Astrocyte (in vitro differentiated cells and primary cell): ENCODE results near the gene IST1. TPM values are rescaled to one million over a fixed set of nuclear protein-coding genes. Genes with fewer than 3 reads are reported as not detected.

Experiments used
- DNase-seq: peaks from one replicate; pipeline ENCODE4 v3.0.0-alpha.2; 2010; ENCODE audit warnings: low read depth
- FAIRE-seq: peaks from 2 replicates; lab custom pipeline; 2011; peaks lifted over from hg19 to GRCh38; lab: Jason Lieb, UNC
- H2AFZ ChIP-seq: 2 replicates; pipeline ENCODE4 v1.6.0; 2012; ENCODE audit warnings: low read depth, low read length, inconsistent platforms
- H3K27ac ChIP-seq: 2 replicates; pipeline ENCODE4 v1.5.1; 2011; ENCODE audit warnings: low read depth, low read length, inconsistent platforms
- H3K27me3 ChIP-seq: 2 replicates; pipeline ENCODE4 v1.6.0; 2011; ENCODE audit warnings: low read length, inconsistent platforms; ENCODE audit not compliant: insufficient read depth
- H3K36me3 ChIP-seq: 2 replicates; pipeline ENCODE4 v1.5.1; 2011; ENCODE audit warnings: low read length, inconsistent platforms; ENCODE audit not compliant: insufficient read depth
- H3K4me1 ChIP-seq: 2 replicates; pipeline ENCODE4 v1.5.1; 2011; ENCODE audit warnings: low read length, inconsistent platforms; ENCODE audit not compliant: insufficient read depth
- H3K4me2 ChIP-seq: 2 replicates; pipeline ENCODE4 v1.6.0; 2012; ENCODE audit warnings: low read length, inconsistent platforms
- H3K4me3 ChIP-seq: 2 replicates; pipeline ENCODE4 v1.5.1; 2011; ENCODE audit warnings: low read depth, mild to moderate bottlenecking, low read length, inconsistent platforms; ENCODE audit not compliant: insufficient read depth
- H3K79me2 ChIP-seq: 2 replicates; pipeline ENCODE4 v1.6.0; 2012; ENCODE audit warnings: mild to moderate bottlenecking, low read length, inconsistent platforms; ENCODE audit not compliant: insufficient read depth
- H3K9ac ChIP-seq: 2 replicates; pipeline ENCODE4 v1.6.0; 2012; ENCODE audit warnings: mild to moderate bottlenecking, low read length, inconsistent platforms
- H3K9me3 ChIP-seq: 2 replicates; pipeline ENCODE4 v1.5.1; 2012; ENCODE audit warnings: low read depth, mild to moderate bottlenecking, low read length, inconsistent platforms; ENCODE audit not compliant: insufficient read depth
- H4K20me1 ChIP-seq: 2 replicates; pipeline ENCODE4 v1.6.0; 2012; ENCODE audit warnings: low read length, inconsistent platforms; ENCODE audit not compliant: insufficient read depth
- H3K27ac Mint-ChIP-seq: one replicate; pipeline ENCODE4 v1.8.0; 2021; ENCODE audit warnings: mild to moderate bottlenecking, mixed read lengths; ENCODE audit not compliant: unreplicated experiment
- H3K27me3 Mint-ChIP-seq: one replicate; pipeline ENCODE4 v1.8.0; 2021; ENCODE audit warnings: low read depth, mixed read lengths; ENCODE audit not compliant: unreplicated experiment
- H3K36me3 Mint-ChIP-seq: one replicate; pipeline ENCODE4 v1.8.0; 2021; ENCODE audit warnings: low read depth, mixed read lengths; ENCODE audit not compliant: unreplicated experiment
- H3K4me1 Mint-ChIP-seq: one replicate; pipeline ENCODE4 v1.8.0; 2021; ENCODE audit warnings: low read depth, mixed read lengths; ENCODE audit not compliant: unreplicated experiment
- H3K4me3 Mint-ChIP-seq: one replicate; pipeline ENCODE4 v1.8.0; 2021; ENCODE audit warnings: mild to moderate bottlenecking, moderate library complexity, mixed read lengths; ENCODE audit not compliant: unreplicated experiment
- H3K9me3 Mint-ChIP-seq: one replicate; pipeline ENCODE4 v1.8.0; 2021; ENCODE audit warnings: mild to moderate bottlenecking, mixed read lengths; ENCODE audit not compliant: unreplicated experiment
- CTCF ChIP-seq: IDR thresholded peaks from 2 replicates; pipeline ENCODE4 v1.5.1; 2011; ENCODE audit warnings: low read depth, mild to moderate bottlenecking, inconsistent platforms, low read length, moderate library complexity; ENCODE audit not compliant: insufficient read depth
- EZH2 ChIP-seq: IDR thresholded peaks from 2 replicates; pipeline ENCODE4 v1.6.1; 2012; ENCODE audit warnings: mild to moderate bottlenecking, low read length, inconsistent platforms; ENCODE audit not compliant: insufficient read depth
- total RNA-seq: library from RNA; stranded (reverse); gene quantifications from 2 replicates; pipeline ENCODE4 v1.2.1, GENCODE V29; 2021

Gene IST1
- total RNA-seq, 1 donor from 2014 or later = 241 TPM

- Histone ChIP-seq H2AFZ (no peak overlapping the region), H4K20me1 (peaks cover 25% of the 10 kb centered on the region), H3K79me2 (peaks cover 20% of the 10 kb centered on the region), H3K9me3 (no peaks in the 10 kb centered on the region), H3K4me3 (no peak overlapping the region), H3K27ac (no peak overlapping the region), H3K4me1 (no peaks in the 10 kb centered on the region), H3K27me3 (no peaks in the 10 kb centered on the region), H3K36me3 (peaks cover 21% of the 10 kb centered on the region), H3K9ac (no peak overlapping the region), H3K4me2 (no peak overlapping the region)
- Mint-ChIP-seq H3K4me3 (no peak overlapping the region), H3K27ac (no peak overlapping the region), H3K9me3 (no peaks in the 10 kb centered on the region), H3K27me3 (no peaks in the 10 kb centered on the region), H3K36me3 (peaks cover 21% of the 10 kb centered on the region), H3K4me1 (peaks cover 11% of the 10 kb centered on the region)
- DNase-seq (no peak), FAIRE-seq (no peak)
- TF ChIP-seq EZH2 = no peak
- no peak for TF ChIP-seq CTCF
Measured at GRCh38 chr16:71859762-71860521, 35.4 kb upstream of the IST1 start.

GRCh38 chr16:71863995-71864394 lies 31.3 kb upstream of the IST1 start:
- Mint-ChIP-seq H3K4me3 (no peak overlapping the region), H3K4me1 (peaks cover 5% of the 10 kb centered on the region), H3K36me3 (peaks cover 14% of the 10 kb centered on the region), H3K27me3 (no peaks in the 10 kb centered on the region), H3K9me3 (no peaks in the 10 kb centered on the region), H3K27ac (no peak overlapping the region)
- no peak for DNase-seq
- Histone ChIP-seq H3K4me3 (no peak overlapping the region), H3K27me3 (no peaks in the 10 kb centered on the region), H3K9ac (no peak overlapping the region), H3K79me2 (no peaks in the 10 kb centered on the region), H4K20me1 (peaks cover 4% of the 10 kb centered on the region), H3K9me3 (no peaks in the 10 kb centered on the region), H3K4me2 (no peak overlapping the region), H3K27ac (no peak overlapping the region), H3K36me3 (peaks cover 27% of the 10 kb centered on the region), H2AFZ (no peak overlapping the region), H3K4me1 (no peaks in the 10 kb centered on the region)
- FAIRE-seq = no peak
- TF ChIP-seq EZH2 (no peak), CTCF (no peak)
